Measurements from ENCODE around the gene GHDC.

Gene GHDC

DNA sequence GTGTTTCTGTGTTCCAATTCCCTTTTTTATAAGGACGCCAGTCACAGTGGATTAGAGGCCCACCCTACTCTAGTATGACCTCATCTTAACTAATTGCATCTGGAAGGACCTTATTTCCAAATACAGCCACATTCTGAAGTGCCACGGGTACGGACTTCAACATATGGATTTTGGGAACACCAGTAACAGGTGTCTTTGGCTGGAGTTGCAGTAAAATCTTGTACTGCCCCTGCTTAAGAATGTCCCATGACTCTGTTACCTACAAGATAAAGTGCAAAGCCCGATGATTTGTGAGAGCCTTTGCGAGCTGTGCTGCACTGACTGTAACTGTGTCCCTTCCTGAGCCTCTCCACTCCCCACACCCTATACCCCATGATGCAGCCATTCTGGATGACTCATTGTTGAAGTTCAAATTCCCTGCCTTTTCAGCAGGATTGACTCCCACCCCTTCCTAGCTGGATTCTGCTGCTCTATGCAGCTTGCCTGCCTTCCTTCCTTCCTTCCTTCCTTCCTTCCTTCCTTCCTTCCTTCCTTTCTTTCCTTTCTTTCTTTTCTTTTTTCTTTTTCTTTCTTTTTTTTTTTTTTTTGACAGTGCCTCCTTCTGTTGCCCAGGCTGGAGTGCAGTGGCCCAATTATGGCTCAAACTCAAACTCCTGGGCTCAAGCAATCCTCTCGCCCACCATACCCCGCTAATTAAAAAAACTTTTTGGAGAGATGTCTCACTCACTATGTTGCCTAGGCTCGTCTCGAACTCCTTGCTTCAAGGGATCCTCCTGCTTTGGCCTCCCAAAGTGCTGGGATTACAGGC, 11.2 kb downstream of the GHDC start:
- DNase-seq, result no peak

DNA sequence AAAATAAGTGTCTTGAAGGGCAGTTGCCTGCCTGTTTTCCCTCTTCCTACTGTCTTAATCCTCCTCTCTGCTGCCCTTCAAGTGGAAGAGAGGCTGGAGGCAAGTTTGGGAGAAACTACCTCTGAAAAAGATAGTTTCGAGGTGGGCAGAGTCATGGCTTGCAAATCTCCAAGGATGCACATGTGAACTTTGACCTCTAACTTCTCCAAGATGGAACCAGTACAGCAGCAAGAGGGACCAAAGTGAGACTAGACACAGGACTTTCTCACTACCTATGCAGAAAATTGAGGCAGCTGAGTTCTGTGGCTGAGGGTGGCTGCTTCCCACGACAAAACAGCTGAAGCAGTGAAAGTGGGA, 12.5 kb downstream of the GHDC start:
- no peak for DNase-seq

DNA sequence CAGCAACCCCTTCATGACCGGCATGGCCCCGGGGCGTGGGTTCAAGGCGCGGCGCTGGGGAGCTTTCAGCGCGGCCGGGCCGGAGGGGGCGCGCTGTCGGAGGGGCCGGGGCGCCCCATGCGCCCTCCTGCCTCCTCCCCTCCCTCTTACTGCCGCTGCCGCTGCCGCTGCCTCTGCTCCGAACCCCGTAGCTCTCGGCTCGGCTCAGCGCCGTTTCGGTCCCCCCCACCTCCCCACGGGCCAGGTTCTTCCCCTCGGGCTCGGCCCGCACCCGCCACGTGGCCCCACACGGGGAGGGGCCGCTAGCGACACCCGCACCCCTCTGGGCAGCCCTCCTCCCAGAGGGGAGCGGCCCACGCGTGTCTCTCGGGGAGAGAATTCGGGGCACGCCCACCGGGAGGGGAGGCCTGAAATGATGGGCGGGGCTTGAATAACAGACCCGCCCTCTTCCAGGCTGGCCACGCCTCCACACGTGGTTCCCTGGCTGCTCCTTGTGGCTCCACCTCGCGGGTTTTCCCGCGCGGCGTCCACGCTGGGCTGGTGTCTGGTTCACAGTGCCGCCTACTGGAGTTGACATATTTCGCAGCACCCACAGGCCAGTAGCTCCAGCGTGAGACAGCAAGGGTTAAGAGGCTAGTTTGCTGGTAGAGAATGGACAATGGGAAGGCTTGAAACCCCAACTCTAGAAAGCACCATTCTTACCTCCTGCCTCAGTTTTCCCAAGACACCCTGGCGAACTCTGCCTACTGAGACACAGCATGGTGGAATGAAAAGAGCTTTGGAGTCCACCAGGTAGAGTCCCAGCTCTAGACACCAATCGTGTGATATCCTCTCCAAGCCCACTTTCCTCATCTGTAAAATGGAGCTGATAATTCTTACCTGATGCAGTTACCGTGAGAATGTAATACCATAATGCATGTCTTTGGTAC, 13.1 kb downstream of the GHDC start, which contains the start of gene KCNH4:
Gene KCNH4 (minus strand): TSS at position 221 of the 929 bp plus-strand sequence. CDS start 197 bp downstream, at position 24.
- DNase-seq, result peak; percentile 78

DNA sequence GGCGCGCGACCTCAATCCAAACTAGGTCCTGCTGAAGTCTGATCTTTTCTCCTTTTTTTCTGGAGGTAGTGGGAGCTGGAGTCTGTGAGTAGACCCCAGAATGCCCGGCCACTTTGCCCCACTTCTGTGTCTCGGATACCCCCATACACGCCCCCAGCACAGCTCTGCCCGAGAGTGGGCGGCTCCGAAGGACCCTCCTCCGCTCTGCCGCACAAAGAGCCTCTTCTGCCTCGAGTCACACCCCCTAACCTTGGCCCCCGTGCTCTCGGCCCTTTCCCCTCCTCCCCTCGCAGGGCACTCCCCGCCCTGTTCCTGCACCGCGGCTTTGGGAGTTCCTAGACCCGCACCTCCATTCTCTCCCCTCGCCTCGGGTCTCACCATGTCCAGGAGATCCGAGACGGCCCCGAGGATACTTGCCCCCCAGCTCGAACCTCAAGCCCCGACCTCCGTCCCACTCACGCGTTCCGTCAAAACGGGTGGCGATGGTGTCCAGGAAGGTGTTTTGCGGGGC, 13.8 kb downstream of the GHDC start:
- DNase-seq, result no peak

DNA sequence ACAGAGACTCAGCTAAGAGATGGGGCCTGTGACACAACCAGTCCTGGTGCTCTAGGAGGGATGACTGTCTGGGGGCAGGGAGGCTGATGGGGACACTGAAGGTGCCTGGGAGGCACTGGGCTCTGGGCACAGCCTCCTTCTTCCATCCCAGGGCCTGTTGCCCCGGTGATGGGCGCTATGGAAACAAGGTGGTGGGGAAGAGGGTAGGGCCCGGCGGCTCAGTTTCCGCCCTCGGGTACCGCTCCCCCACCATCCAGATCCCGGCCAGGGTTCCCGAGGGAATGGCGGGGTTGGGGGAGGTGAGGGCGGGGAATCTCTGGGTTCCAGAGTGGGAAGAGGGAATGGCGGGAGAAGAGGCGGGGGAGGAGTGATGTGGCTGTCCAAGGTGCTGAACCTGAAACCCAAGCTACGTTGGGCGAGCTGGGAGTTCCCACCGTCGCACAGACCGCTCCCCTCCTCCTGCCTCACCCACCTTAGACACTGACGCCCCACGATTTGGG, 14.3 kb downstream of the GHDC start:
- DNase-seq, result peak; percentile 74

DNA sequence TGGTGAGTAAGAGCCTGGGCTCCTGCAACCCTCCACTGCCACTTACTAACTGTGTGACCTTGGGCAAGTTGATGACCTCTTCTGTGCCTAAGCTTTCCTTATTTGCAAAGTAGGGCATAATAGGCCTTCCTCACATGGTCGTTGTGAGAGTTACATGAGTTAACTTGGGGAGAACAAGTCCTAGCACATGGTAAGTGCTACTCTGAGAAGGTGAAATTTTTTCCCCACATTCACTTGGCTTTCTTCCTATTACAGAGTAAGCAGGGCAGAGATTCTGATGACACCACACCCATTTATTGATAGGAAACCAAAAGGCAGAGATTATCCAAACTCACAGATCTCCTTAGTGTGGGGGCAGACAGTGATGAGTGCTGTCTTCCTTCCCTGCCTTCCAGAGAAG, 15.0 kb downstream of the GHDC start:
- no peak for DNase-seq

DNA sequence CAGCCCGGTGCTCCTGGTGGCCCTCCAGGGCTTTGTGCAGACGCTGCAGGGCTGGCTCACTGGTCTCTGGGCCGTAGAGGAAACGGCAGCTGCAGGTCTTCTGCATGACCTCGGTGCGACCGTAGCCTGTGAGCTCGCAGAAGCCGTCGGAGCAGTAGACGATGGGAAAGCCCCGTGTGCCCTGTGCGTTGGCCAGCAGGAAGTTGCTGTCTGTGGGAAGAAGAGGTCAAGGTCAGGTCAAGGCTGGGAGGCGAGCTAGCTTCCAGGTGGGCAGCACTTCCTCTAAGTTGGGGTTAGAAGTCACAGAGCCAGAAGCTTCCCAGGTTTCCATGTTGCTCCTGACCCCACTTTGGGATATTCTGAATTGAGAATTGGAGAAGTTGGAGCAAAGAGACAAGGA, 15.5 kb downstream of the GHDC start:
- no peak for DNase-seq

DNA sequence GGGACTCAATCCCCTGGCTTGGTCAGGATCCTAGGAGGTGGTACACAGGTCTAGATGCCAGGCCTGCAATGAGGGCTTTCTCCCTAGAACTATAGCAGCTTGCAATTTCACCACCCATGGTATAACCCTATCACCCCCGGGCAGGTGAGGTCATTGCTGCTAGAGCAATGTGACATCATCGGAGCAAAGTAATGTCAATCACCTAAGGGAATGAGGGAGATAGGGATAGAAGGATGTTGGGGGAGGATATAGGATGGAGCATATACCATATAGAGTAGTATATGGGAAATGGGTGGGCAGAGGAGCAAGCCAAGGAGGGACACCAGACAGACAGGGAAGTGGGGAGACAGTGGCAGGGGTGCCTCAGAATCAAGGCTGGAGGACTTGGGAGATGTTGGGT, 16.6 kb downstream of the GHDC start:
- no peak for DNase-seq

DNA sequence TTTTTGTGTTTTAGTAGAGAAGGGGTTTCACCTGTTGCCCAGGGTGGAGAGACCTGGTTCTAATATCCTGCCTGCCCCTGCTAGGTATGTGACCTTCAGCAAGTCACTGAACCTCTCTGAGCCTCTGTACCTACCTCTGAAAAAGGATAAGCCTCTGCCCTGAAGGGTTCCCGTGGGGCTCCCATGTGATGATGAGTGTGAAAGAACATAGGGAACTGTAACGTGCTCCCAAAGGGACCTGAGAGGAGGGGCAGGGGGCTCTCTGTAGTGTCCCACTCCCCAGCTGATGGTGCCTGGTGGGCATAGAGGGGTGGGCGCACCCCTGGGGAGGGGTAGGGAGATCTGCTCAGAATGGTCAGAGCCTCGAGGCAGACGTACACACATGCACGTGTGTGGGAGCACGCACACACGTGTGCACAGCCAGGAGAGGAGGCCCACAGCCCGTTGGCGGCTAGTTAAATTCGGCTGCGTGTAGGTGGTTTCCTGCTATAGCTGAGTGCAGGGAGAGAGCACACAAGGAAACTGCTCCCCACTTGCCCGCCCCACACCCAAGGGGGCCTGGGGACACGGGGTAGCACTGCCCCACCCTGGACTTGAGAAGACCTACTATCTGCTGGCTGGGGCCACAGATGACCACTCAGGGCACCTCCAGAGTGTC, 20.0 kb downstream of the GHDC start:
- no peak for DNase-seq

DNA sequence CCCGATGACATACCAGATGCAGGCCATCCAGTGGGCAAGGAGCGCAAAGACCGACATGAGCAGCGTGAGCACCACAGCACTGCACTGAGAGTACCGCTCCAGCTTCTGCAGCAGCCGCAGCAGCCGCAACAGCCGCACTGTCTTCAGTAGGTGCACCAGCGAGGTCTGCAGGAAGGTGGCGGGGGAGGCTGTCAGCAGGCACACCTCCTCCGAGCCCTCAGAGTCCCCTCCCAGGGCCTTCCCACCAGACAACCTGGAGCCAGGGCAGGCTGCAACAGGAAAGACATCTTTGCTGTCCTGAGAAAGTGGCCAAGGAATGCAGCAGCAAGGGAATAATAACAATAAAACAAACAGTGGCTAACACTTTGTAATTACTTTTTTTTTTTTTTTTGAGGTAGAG, 22.5 kb downstream of the GHDC start:
- no peak for DNase-seq

DNA sequence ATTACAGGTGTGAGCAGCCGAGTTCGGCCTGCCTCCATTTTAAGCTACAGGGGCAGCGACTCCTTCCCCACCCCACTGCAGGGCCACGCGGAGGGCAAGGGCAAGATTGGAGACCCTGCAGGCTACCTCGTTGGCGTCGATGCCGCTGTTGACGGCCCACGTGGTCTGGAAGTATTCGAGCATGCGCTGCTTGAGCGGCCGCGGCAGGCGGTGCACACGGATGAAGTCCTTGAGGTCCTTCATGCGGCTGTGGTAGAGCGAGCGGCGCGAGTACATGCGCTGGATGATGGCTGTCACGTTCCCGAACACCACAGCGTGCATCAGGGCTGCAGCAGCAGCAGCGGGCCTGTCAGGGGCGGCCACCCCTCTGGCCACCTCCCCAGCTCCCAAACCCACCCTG, 24.9 kb downstream of the GHDC start:
- no peak for DNase-seq

DNA sequence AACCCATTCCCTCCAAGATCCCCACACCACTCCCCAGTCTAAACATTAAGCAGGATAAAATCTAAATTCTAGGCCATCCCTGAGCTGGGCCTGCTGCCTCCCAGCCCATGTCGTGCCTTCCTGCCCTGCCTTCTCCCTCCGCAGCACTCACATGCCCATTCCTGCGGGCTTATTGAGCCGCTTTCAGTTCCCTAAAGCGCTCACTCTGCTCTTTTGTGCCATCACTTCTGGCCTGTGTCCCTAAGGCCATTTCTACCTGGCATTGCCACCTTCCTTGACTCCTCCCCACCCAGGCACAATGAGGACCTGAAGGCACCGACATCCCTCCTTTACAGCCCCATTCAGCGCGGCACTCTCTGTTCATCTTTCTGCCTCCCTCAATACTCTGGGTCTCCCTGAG, 26.5 kb downstream of the GHDC start:
- DNase-seq, result no peak

DNA sequence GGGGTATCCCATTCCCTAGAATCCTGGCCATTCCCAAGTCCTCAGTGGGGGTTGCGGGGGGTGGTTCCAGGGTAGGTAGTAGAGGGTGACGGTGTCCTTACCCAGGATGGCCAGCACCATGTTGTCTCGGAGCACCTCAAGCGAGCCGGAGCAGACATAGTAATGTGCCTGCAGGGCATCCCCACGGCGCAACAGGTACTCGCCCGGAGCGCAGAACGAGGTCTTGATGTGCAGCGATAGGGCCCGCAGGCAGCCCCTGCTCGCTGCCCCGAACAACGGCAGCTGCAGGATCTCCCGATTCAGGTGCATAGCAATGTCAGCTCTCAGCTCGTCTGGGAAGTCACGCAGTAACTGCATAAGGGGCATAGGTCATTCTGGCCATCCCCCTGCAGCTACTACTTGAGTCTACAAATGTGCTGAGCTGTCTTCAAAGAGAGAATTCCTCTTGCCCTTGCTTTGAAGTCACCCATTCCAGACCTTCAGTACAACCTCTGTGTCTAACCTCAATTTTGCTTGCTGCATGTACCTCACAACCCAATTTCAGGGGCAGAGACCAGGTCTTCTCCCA, 28.0 kb downstream of the GHDC start:
- DNase-seq, result no peak

DNA sequence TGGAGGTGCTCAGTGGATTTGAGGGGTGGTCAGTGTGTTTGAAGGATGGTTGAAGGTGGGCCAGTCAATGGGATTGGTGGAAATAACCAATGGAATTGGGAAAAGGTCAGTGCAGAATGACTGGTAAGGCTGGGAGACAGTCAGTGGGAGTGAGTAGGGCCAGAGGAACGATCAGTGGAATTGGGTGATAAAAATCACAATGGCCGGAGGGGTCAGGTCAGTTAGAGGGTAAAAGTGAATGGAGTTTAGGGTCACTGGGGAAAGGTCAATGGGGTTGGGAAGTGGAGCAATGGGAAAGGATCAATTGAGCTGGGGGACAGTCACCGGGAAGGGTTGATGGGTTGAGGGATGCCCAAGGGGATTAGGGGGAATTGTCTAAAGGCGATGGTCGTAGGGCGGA, 28.5 kb downstream of the GHDC start:
- no peak for DNase-seq

DNA sequence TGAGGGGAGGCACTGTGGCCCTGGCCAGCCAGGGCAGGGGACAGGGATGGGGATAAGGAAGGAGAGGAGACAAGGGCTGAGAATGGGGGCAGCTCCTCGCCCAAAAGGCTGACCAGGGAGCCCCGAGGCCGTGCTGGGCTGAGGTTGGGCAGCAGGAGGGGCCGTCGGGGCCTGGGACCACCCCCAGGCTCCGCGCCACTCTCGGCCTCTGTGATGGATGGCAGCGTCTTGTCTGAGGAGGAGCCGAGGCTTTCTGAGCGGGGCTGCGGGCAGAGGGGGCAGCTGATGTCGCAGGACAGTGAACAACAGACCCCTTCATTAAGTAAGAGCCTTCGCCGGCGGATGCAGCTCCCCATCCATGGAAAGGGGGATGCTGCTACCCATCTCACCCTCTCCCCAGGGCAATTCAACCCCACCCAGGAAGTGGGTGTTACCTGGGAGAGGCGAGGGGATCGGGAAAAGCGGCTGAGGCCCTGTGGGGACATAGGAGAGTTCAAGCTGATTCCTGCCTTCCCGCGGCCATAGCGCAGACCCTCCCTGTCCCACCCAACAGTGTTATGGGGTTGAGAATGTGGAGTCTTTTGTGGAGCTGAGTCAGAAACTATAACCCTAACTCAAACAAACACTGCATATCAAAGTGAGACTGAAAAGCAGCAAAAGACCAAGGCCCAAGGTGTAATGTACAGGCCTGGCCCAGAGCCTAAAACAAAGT, 30.4 kb downstream of the GHDC start:
- no peak for DNase-seq

DNA sequence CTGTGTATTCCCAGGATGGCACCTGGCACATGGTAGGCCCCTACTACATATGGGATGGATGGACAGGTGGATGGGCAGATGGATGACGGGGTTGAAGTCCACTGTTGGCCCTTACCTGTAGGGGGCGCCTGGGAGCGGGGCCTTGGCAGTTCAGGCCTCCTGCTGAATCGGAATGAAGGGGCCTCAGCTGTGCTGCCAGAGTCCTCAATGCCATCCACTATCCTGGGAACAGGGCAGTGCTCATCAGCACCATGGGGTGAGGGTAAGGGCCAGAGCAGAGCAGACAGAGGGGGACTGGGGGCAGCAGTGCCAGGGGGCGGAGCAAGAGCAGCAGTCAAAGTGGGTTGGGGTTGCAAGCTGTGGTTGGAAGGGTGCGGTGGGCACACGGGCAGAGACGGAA, 31.2 kb downstream of the GHDC start:
- DNase-seq, result no peak

DNA sequence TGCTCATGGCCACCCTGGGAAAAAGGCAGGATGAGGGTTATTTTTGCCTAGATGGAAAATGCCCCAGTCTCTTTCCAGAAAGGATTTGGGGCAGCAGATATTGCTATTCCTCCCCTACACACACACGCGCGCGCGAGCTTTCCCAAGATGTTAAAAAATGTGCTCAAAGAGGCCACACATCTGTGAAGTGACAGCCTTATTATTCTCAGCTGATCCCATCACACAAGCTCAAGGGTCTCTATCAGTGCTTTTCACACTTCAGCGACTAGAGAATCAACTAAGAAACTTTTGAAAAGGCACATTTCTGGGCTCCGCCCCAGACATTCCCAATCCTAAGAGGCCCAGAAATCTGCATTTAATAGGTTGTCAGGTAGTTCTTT, 33.8 kb downstream of the GHDC start:
- no peak for DNase-seq

DNA sequence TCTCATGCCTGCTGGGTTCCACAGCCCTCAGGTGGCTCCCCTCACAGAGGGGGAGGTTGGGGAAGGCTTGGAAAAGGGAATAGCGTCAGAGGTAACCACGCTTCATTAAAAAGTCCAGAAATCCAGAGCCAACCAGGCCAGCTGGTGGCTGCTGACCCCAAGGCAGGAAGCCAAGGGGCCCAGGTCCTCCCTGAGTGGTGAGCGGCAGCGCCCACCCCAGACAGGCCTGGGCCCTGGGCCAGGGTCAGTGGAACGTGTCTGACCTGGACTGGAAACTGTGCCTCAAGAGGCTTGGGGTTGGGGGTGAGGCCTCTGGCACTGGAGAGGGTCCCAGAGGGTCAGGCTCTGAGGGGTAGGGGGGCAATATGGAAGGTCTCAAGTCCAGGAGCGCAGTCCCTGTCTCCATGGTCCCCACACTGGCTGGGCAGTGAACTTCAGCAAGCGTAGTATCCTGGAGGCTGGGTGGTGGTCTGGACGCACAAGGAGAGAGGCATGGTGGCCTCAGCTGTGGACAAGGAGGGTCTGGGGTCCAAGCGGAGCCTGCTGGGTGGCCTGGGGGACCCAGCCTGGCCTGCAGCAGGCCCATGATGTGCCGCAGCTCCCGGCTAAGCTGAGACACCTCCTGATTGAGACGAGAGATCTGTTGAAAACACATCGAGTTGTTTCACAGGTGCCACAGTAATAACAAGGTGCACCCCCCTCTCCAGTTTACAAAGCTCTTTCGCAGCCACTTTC, 34.3 kb downstream of the GHDC start:
- DNase-seq, result no peak

DNA sequence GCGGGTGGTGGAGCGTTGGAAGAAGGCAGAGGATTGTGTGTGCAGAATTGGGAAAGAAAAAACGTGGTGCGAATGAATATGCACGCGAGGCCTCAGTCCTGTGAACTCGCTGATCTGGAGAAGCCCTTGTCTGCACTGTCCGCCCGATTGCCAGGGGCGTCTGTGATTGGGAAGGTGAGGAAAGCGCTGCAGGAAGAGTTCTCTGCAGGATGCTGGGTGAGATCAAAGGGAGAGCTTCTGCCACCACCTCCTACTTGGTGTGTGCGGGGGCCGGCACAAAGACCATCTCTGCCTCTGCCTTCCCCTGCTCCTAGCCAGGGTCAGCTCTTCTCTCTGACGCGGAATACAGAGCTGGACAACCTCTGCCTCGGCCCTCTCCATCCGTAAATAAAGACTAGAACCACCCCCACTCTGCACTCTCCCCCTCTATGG, 38.7 kb downstream of the GHDC start:
- DNase-seq, result no peak

DNA sequence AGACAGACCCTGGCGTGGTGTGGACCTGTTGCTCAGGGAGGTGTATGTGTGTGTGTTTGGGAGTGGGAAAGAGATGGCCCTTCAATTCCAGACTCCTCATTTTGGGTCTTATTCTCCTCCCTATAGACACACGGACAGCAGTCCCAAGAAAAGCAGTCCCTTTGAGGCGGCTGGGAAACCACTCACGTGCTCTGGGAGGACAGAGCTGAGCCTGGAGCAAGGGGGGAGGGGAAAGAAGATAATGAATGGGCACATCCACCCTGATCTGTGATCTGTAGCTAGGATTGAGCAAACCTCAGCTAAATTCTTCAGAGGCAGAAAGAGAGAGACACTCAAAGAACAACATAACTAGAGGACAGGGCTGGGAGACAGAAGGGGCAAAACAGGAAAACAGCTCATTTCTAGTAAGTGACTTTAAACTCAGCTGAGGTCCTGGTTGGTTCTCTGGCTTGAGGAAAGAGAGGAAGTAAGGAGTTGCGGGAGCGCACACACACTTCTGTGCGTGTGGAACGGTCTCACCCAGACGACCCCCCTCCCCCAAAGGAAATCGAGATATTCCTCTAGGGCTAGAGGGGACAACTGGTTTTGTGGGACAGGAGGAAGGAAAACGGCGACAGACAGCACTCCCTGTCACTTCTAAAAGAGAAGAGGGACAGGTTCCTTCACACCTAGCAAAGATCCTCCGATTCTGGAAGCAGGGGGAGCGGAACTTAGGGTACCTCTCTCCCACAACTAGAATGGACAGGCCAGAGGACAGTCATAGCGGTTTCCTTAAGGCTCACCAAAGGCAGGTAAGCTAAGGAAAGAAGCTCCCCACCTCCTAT, 40.2 kb downstream of the GHDC start:
- DNase-seq, result no peak
